A549 (cell line): Measurements from ENCODE around the gene TDRD9. TPM values are rescaled to one million over a fixed set of nuclear protein-coding genes. Genes with fewer than 3 reads are reported as not detected.

Experiments used
- ATAC-seq, 2 experiments: fragments of 200-7000 bp in 1 of 2; fragments of >200 bp in 1 of 2; cut with Nextera tagmentation in 1 of 2; cut with Tn5 transposase in 1 of 2; 3 replicates each; pipeline versions ENCODE4 v1.8.0 to v1.9.1; 2018 to 2020; ENCODE audit warnings: mild to moderate bottlenecking in 1 of 2, moderate library complexity in 1 of 2
- CTCF ChIA-PET: fragments of 300-600 bp; sonication (Branson Sonifier 250); formaldehyde crosslinking; extraction: SDS; loops from one replicate; lab custom pipeline; 2021; ENCODE audit warnings: antibody characterized with exemption, inconsistent platforms; lab: Yijun Ruan, JAX
- POLR2A ChIA-PET: fragments of 350-600 bp; formaldehyde crosslinking; extraction: SDS; loops from one replicate; lab custom pipeline; 2021; ENCODE audit warnings: antibody characterized with exemption, inconsistent platforms; lab: Yijun Ruan, JAX
- DNase-seq, 2 experiments: peaks; one replicate each; pipeline versions ENCODE4 v3.0.0 to v3.0.0-alpha.2; 2011 to 2016; ENCODE audit warnings: low read depth in 1 of 2, low spot score in 1 of 2
- FAIRE-seq: peaks from 2 replicates; lab custom pipeline; 2011; peaks lifted over from hg19 to GRCh38; lab: Jason Lieb, UNC
- H3K27ac ChIP-seq, 2 experiments: fragments of >200 bp; sonication (Bioruptor Twin); formaldehyde crosslinking; 3 replicates each; pipeline ENCODE4 v1.5.1; 2016 to 2017
- H3K4me1 ChIP-seq: fragments of >200 bp; sonication (Bioruptor Twin); formaldehyde crosslinking; 3 replicates; pipeline ENCODE4 v1.6.1; 2016
- H3K4me2 ChIP-seq: fragments of >200 bp; sonication (Bioruptor Twin); formaldehyde crosslinking; 3 replicates; pipeline ENCODE4 v1.6.1; 2016
- H3K4me3 ChIP-seq: fragments of >200 bp; sonication (Bioruptor Twin); formaldehyde crosslinking; 3 replicates; pipeline ENCODE4 v1.5.1; 2016
- H3K9me3 ChIP-seq: fragments of >200 bp; sonication (Bioruptor Twin); formaldehyde crosslinking; 3 replicates; pipeline ENCODE4 v1.6.1; 2016
- ATOH8 ChIP-seq: fragments of 250-450 bp; sonication (Bioruptor Pico); IDR thresholded peaks from 2 replicates; pipeline ENCODE4 v1.5.0; 2020; ENCODE audit warnings: low read depth, mild to moderate bottlenecking, moderate library complexity
- CBX8 ChIP-seq: fragments of 200-600 bp; sonication (generic); IDR thresholded peaks from 2 replicates; pipeline ENCODE4 v1.6.1; 2016
- CEBPB ChIP-seq, 2 experiments: fragments of >200 bp in 1 of 2; sonication (Bioruptor Twin) in 1 of 2; formaldehyde crosslinking in 1 of 2; IDR thresholded peaks; 2 replicates each; pipeline ENCODE4 v1.6.1; 2012 to 2016
- CHD2 ChIP-seq: fragments of 150-350 bp; IDR thresholded peaks from 2 replicates; pipeline ENCODE4 v1.6.1; 2014; ENCODE audit warnings: low read length; ENCODE audit not compliant: partially characterized antibody
- ELK1 ChIP-seq: fragments of 150-350 bp; IDR thresholded peaks from 2 replicates; pipeline ENCODE4 v1.6.1; 2014; ENCODE audit warnings: low read depth, mild to moderate bottlenecking, low read length
- FOSB ChIP-seq: fragments of 250-450 bp; sonication (Bioruptor Pico); IDR thresholded peaks from 2 replicates; pipeline ENCODE4 v1.5.0; 2020; ENCODE audit warnings: mild to moderate bottlenecking, moderate library complexity
- HDAC2 ChIP-seq: fragments of 200-600 bp; sonication (generic); IDR thresholded peaks from 2 replicates; pipeline ENCODE4 v1.6.1; 2016
- HES2 ChIP-seq: fragments of >200 bp; sonication (Bioruptor Twin); formaldehyde crosslinking; IDR thresholded peaks from 2 replicates; pipeline ENCODE4 v1.6.1; 2016
- HOXA7 ChIP-seq: fragments of 250-450 bp; sonication (Bioruptor Pico); IDR thresholded peaks from 2 replicates; pipeline ENCODE4 v1.5.0; 2020; ENCODE audit warnings: mild to moderate bottlenecking, moderate library complexity
- HOXB13 ChIP-seq: fragments of 250-450 bp; sonication (Bioruptor Pico); IDR thresholded peaks from 2 replicates; pipeline ENCODE4 v1.5.0; 2020; ENCODE audit warnings: low read depth, mild to moderate bottlenecking, moderate library complexity
- JUNB ChIP-seq: fragments of >200 bp; sonication (Bioruptor Twin); formaldehyde crosslinking; IDR thresholded peaks from 2 replicates; pipeline ENCODE4 v1.6.1; 2016
- MAFK ChIP-seq: fragments of 450-650 bp; IDR thresholded peaks from 2 replicates; pipeline ENCODE4 v1.6.1; 2014; ENCODE audit not compliant: partially characterized antibody
- MAZ ChIP-seq: fragments of 150-350 bp; IDR thresholded peaks from 2 replicates; pipeline ENCODE4 v1.6.1; 2014; ENCODE audit warnings: antibody characterized with exemption, low read depth, low read length, borderline replicate concordance
- MYC ChIP-seq: IDR thresholded peaks from 2 replicates; pipeline ENCODE4 v1.6.1; 2012; ENCODE audit warnings: mild to moderate bottlenecking, inconsistent platforms, low read length, improper control_type of control experiment, borderline replicate concordance
- PBX3 ChIP-seq: IDR thresholded peaks from 2 replicates; pipeline ENCODE4 v1.6.1; 2012
- POLR2AphosphoS2 ChIP-seq: conservative IDR thresholded peaks from 2 replicates; pipeline ENCODE4 v1.6.1; 2012; ENCODE audit warnings: low read length, improper control_type of control experiment, inconsistent platforms
- RARB ChIP-seq: fragments of 250-450 bp; sonication (Bioruptor Pico); IDR thresholded peaks from 2 replicates; pipeline ENCODE4 v1.8.0; 2021; ENCODE audit warnings: mild to moderate bottlenecking, moderate library complexity
- RCOR1 ChIP-seq: fragments of 150-350 bp; IDR thresholded peaks from 2 replicates; pipeline ENCODE4 v1.6.1; 2014; ENCODE audit warnings: antibody characterized with exemption, low read length, low read depth
- RFX5 ChIP-seq: fragments of 450-650 bp; IDR thresholded peaks from 2 replicates; pipeline ENCODE4 v1.7.1; 2014; ENCODE audit warnings: antibody characterized with exemption, mild to moderate bottlenecking, moderate library complexity
- SMC3 ChIP-seq: fragments of >200 bp; sonication (Bioruptor Twin); formaldehyde crosslinking; IDR thresholded peaks from 3 replicates; pipeline ENCODE4 v1.6.1; 2018; ENCODE audit warnings: inconsistent platforms
- TFCP2L1 ChIP-seq: fragments of 250-450 bp; sonication (Bioruptor Pico); IDR thresholded peaks from 2 replicates; pipeline ENCODE4 v1.5.0; 2021; ENCODE audit warnings: mild to moderate bottlenecking
- TP53 ChIP-seq: fragments of 250-450 bp; sonication (Bioruptor Pico); IDR thresholded peaks from 2 replicates; pipeline ENCODE4 v1.5.0; 2021; ENCODE audit warnings: mild to moderate bottlenecking, moderate library complexity
- USF2 ChIP-seq: fragments of 450-650 bp; IDR thresholded peaks from 2 replicates; pipeline ENCODE4 v1.6.1; 2014; ENCODE audit warnings: antibody characterized with exemption
- ZFP36 ChIP-seq: fragments of 450-650 bp; IDR thresholded peaks from 2 replicates; pipeline ENCODE4 v1.6.1; 2014; ENCODE audit warnings: borderline replicate concordance; ENCODE audit not compliant: partially characterized antibody
- WGBS: methylation state at CpG from one replicate; pipeline ENCODE4 v1.1.6; 2017; ENCODE audit errors: missing lambda C conversion rate; 5-methylcytosine and 5-hydroxymethylcytosine counted together
- polyA plus RNA-seq, 4 experiments: library from polyadenylated mRNA; depleted of rRNA in 3 of 4; stranded (reverse); fragments of >200 nt; fragmentation: RNase III in 1 of 4; extraction: RNeasy Plus Mini Kit Qiagen cat#74134 plus additional on column Dnase treatment in 1 of 4; gene quantifications; 2 replicates in 3 of 4; 3 replicates in 1 of 4; pipeline ENCODE4 v1.2.3, GENCODE V29; 2011 to 2017

TDRD9 gene
- polyA plus RNA-seq, 2 of the 4 experiments (the other 2 are of a cell fraction) = 0.04 TPM; not detected in 1

GRCh38 chr14:103884854-103885253 is 43.4 kb upstream of the TDRD9 start:
- POLR2A ChIA-PET = no interaction called here
- ATAC-seq (no peak), FAIRE-seq (no peak), DNase-seq (no peak)
- no peak overlapping the region for H3K4me3 ChIP-seq
- H3K4me1 ChIP-seq = peaks cover 15% of the 10 kb centered on the region
- no peak overlapping the region for H3K4me2 ChIP-seq
- TF ChIP-seq CHD2 (no peak), RFX5 (no peak), MAZ (no peak), POLR2AphosphoS2 (no peak), RARB (no peak), HDAC2 (no peak), HOXA7 (CRISPR knock-in tag) (no peak), FOSB (CRISPR knock-in tag) (no peak), USF2 (no peak), ATOH8 (CRISPR knock-in tag) (no peak), CBX8 (no peak), MYC (no peak), MAFK (no peak), TFCP2L1 (CRISPR knock-in tag) (no peak), RCOR1 (no peak), SMC3 (no peak), TP53 (CRISPR knock-in tag) (no peak)
- TF ChIP-seq, all 56 proteins: peak for 0
- CTCF ChIA-PET = interaction anchor here (1.5 to 16.4 kb wide), 3 partner anchors 16 to 29 kb away, joined by 4 to 122 read pairs (median 8); no protein-coding TSS in a partner anchor
- H3K27ac ChIP-seq = no peak overlapping the region
- 88% methylated on average over 8 of the region's 9 CpGs for WGBS
- H3K9me3 ChIP-seq = no peaks in the 10 kb centered on the region

GRCh38 chr14:103885509-103885932 is 42.7 kb upstream of the TDRD9 start:
- 85% methylated on average over 11 of the region's 14 CpGs for WGBS
- H3K27ac ChIP-seq = no peak overlapping the region
- no peak overlapping the region for H3K4me3 ChIP-seq
- ChIA-PET CTCF (interaction anchor here (1.3 to 16.4 kb wide), 4 partner anchors 15 to 76 kb away, joined by 3 to 122 read pairs (median 6); no protein-coding TSS in a partner anchor), POLR2A (no interaction called here)
- DNase-seq (no peak), FAIRE-seq (no peak), ATAC-seq (no peak)
- H3K4me2 ChIP-seq = no peak overlapping the region
- peaks cover 11% of the 10 kb centered on the region for H3K4me1 ChIP-seq
- TF ChIP-seq USF2 = no peak
- TF ChIP-seq HES2 = no peak
- TF ChIP-seq RFX5 = no peak
- no peak for TF ChIP-seq PBX3
- no peak for TF ChIP-seq RARB
- TF ChIP-seq HOXB13 (CRISPR knock-in tag) = no peak
- no peak for TF ChIP-seq JUNB
- TF ChIP-seq CEBPB (IDR thresholded peaks at IDR 0.05) = no peak
- no peak for TF ChIP-seq ELK1
- TF ChIP-seq ZFP36 = no peak
- no peaks in the 10 kb centered on the region for H3K9me3 ChIP-seq
